GM03348 (cell line): Measurements from ENCODE around the gene DGKD.
A peak's percentile ranks its signal among the peaks of the same experiment; 100 is the strongest.

Experiments used
- DNase-seq: peaks from one replicate; pipeline ENCODE4 v3.0.0; 2012; ENCODE audit warnings: low spot score

Gene DGKD

GRCh38 chr2:233446606-233447305 is 92.5 kb downstream of the DGKD start:
- DNase-seq: no peak

- no peak for DNase-seq
These were observed 93.4 kb downstream of the DGKD start for GRCh38 chr2:233447506-233448219.

- DNase-seq: no peak
These were observed 93.9 kb downstream of the DGKD start for GRCh38 chr2:233448220-233448559.

- no peak for DNase-seq
These were observed 94.3 kb downstream of the DGKD start for GRCh38 chr2:233448575-233448974.

GRCh38 chr2:233449081-233449901 is 95.0 kb downstream of the DGKD start:
- DNase-seq: peak; percentile 76

GRCh38 chr2:233449921-233450863 is 95.9 kb downstream of the DGKD start:
- no peak for DNase-seq

- DNase-seq: no peak
These were observed 96.7 kb downstream of the DGKD start for GRCh38 chr2:233450864-233451575.

GRCh38 chr2:233451950-233452349 is 97.7 kb downstream of the DGKD start:
- no peak for DNase-seq

GRCh38 chr2:233453111-233453915 is 99.0 kb downstream of the DGKD start:
- no peak for DNase-seq

GRCh38 chr2:233453916-233454315 is 99.6 kb downstream of the DGKD start:
- DNase-seq: no peak

- DNase-seq: no peak
These were observed 100.7 kb downstream of the DGKD start for GRCh38 chr2:233455006-233455405.

- DNase-seq: no peak
These were observed 101.2 kb downstream of the DGKD start for GRCh38 chr2:233455491-233455890.

GRCh38 chr2:233456111-233456510 is 101.8 kb downstream of the DGKD start:
- no peak for DNase-seq

- no peak for DNase-seq
These were observed 102.6 kb downstream of the DGKD start for GRCh38 chr2:233456934-233457333.

- no peak for DNase-seq
These were observed 103.1 kb downstream of the DGKD start for GRCh38 chr2:233457356-233457755.

- no peak for DNase-seq
These were observed 103.8 kb downstream of the DGKD start for GRCh38 chr2:233458031-233458610.

GRCh38 chr2:233458826-233459225 is 104.5 kb downstream of the DGKD start:
- no peak for DNase-seq

- DNase-seq: no peak
These were observed 105.1 kb downstream of the DGKD start for GRCh38 chr2:233459426-233459825.

- no peak for DNase-seq
These were observed 106.6 kb downstream of the DGKD start for GRCh38 chr2:233460726-233461441.
